ENCODE results near the gene GRAMD1C. TPM values are rescaled to one million over a fixed set of nuclear protein-coding genes. Genes with fewer than 3 reads are reported as not detected.

GRAMD1C gene
- total RNA-seq, 2 experiments from 2014 or later, result 4.1 to 6.4 TPM

Other genes with a start within 250 kb of the GRAMD1C start
- 8.0 and 11.7 TPM in 2 replicates for gene USF3, start 142.1 kb upstream of the GRAMD1C start, total RNA-seq (2014; rRNA removed; shearing (Covaris generic))
- 18.1 and 20.0 TPM in 2 replicates for gene USF3, start 142.1 kb upstream of the GRAMD1C start, total RNA-seq (2022)
- gene NAA50, start 92.5 kb upstream of the GRAMD1C start, total RNA-seq (2014; rRNA removed; shearing (Covaris generic)), result 223 and 225 TPM in 2 replicates
- 159 and 172 TPM in 2 replicates for gene NAA50, start 92.5 kb upstream of the GRAMD1C start, total RNA-seq (2022)
- gene ATP6V1A, start 91.8 kb upstream of the GRAMD1C start, total RNA-seq (2014; rRNA removed; shearing (Covaris generic)), result 22.1 and 26.5 TPM in 2 replicates
- 63.2 and 77.3 TPM in 2 replicates for gene ATP6V1A, start 91.8 kb upstream of the GRAMD1C start, total RNA-seq (2022)
- gene ZDHHC23, start 109.2 kb downstream of the GRAMD1C start, total RNA-seq (2014; rRNA removed; shearing (Covaris generic)), result 36.9 and 37.5 TPM in 2 replicates
- gene ZDHHC23, start 109.2 kb downstream of the GRAMD1C start, total RNA-seq (2022), result 44.4 and 51.9 TPM in 2 replicates
- gene CCDC191, start 217.7 kb downstream of the GRAMD1C start, total RNA-seq (2014; rRNA removed; shearing (Covaris generic)), result 5.0 and 5.4 TPM in 2 replicates
- 4.2 and 7.3 TPM in 2 replicates for gene CCDC191, start 217.7 kb downstream of the GRAMD1C start, total RNA-seq (2022)
- 43.1 and 47.4 TPM in 2 replicates for gene QTRT2, start 217.9 kb downstream of the GRAMD1C start, total RNA-seq (2014; rRNA removed; shearing (Covaris generic))
- 54.6 and 57.2 TPM in 2 replicates for gene QTRT2, start 217.9 kb downstream of the GRAMD1C start, total RNA-seq (2022)

Measured in OCI-LY7 (cell line).